ENCODE results near the gene FGF14. TPM values are rescaled to one million over a fixed set of nuclear protein-coding genes. Genes with fewer than 3 reads are reported as not detected.

FGF14 gene
- total RNA-seq, 1 donor from 2014 or later = not detected

DNA sequence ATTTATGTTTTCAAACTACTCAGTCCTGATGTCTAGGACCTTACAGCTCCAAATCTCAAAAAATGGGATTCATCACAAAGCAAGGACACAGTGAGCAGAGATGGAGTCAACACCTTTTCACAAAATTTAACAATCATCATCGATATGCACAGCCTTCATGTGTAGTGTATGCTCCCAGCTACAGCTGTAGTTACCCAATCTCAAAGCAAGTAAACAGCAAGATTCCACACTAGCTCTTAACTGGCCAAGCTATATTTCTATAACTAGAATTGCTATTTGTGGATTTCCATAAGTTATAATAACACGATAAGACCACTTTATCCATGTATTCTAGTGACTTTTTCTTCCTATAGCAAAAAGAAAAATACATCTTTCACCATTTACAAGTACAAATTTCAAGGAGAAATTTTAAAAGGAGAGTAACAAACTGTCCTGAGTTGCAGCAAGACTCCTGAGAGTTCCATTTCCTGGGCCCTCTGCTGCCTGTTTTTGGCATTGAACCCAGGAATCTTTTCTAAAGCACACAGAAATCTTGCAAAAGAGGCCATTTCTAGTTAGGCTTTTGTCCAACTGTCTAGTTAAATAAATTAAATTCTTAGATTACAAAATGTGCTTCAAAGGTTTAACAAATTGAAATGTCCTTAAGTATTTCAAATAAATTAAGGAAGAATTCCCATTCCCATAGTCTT lies 460.6 kb downstream of the FGF14 start:
- FAIRE-seq (no peak), DNase-seq (ENCODE audit: low read depth) (peak; percentile 4)
- H3K4me3 ChIP-seq (ENCODE audit: low read depth, low read length) = no peak overlapping the region
- no peaks in the 10 kb centered on the region for H3K27me3 ChIP-seq (ENCODE audit: control insufficient read depth, insufficient read depth, low read length)
- TF ChIP-seq, protein P1, sequence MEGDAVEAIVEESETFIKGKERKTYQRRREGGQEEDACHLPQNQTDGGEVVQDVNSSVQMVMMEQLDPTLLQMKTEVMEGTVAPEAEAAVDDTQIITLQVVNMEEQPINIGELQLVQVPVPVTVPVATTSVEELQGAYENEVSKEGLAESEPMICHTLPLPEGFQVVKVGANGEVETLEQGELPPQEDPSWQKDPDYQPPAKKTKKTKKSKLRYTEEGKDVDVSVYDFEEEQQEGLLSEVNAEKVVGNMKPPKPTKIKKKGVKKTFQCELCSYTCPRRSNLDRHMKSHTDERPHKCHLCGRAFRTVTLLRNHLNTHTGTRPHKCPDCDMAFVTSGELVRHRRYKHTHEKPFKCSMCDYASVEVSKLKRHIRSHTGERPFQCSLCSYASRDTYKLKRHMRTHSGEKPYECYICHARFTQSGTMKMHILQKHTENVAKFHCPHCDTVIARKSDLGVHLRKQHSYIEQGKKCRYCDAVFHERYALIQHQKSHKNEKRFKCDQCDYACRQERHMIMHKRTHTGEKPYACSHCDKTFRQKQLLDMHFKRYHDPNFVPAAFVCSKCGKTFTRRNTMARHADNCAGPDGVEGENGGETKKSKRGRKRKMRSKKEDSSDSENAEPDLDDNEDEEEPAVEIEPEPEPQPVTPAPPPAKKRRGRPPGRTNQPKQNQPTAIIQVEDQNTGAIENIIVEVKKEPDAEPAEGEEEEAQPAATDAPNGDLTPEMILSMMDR (IDR thresholded peaks at IDR 0.05; ENCODE audit: insufficient read depth, low read length, severe bottlenecking) = peak; percentile 22
- no peaks in the 10 kb centered on the region for H3K36me3 ChIP-seq (ENCODE audit: control insufficient read depth, insufficient read depth, low read length)

DNA sequence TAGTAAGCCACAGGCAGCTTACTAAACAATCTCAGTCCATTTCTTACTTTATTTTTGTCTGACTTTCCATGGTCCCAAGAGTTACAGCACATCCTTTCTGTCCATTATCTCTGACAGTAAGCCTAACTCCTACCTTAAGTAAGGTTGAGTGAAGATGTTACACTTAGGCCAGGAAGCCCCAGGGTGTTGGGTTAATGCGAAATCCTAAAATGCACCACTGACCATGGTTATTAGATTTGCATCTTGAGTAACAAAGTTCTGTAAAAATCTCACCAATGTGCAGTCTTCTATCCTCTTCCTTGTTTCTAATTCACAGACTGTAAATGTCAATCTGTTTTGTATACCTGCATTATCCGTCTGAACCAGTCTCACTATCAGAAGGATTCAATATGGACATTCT lies 462.5 kb downstream of the FGF14 start:
- Histone ChIP-seq H3K36me3 (ENCODE audit: control insufficient read depth, insufficient read depth, low read length) (no peaks in the 10 kb centered on the region), H3K4me3 (ENCODE audit: low read depth, low read length) (no peak overlapping the region), H3K27me3 (ENCODE audit: control insufficient read depth, insufficient read depth, low read length) (no peaks in the 10 kb centered on the region)
- DNase-seq (ENCODE audit: low read depth) (no peak), FAIRE-seq (no peak)
- TF ChIP-seq, protein P1 (IDR thresholded peaks at IDR 0.05; ENCODE audit: insufficient read depth, low read length, severe bottlenecking) = no peak

- DNase-seq (ENCODE audit: low read depth) (no peak), FAIRE-seq (no peak)
- Histone ChIP-seq H3K36me3 (ENCODE audit: control insufficient read depth, insufficient read depth, low read length) (no peaks in the 10 kb centered on the region), H3K27me3 (ENCODE audit: control insufficient read depth, insufficient read depth, low read length) (no peaks in the 10 kb centered on the region), H3K4me3 (ENCODE audit: low read depth, low read length) (no peak overlapping the region)
- TF ChIP-seq, protein P1 (IDR thresholded peaks at IDR 0.05; ENCODE audit: insufficient read depth, low read length, severe bottlenecking) = no peak
Observed at GRCh38 chr13:101935828-101936227, 466.0 kb downstream of the FGF14 start.

DNA sequence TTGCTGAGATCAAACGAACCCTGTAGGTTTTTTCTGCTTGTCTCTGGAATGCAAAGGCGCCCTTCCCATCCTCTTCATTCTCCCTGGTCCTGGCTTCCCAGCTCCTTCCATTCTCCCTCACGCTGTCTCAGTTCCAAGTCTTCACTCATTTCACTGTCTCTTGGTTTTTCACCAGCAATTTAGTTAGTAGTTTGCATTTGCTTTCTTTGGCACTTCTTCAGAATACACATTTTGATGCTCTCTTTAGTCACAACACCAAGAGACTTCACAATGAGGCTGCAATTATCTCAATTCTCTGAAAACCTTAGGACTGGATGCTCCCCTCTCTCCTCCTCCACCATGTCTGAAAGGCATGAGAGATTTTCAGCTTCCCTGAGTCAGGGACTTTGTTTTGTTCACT lies 470.7 kb downstream of the FGF14 start:
- no peak overlapping the region for H3K4me3 ChIP-seq (ENCODE audit: low read depth, low read length)

GRCh38 chr13:101930331-101930730 lies 471.5 kb downstream of the FGF14 start:
- FAIRE-seq (no peak), DNase-seq (ENCODE audit: low read depth) (no peak)
- no peaks in the 10 kb centered on the region for H3K36me3 ChIP-seq (ENCODE audit: control insufficient read depth, insufficient read depth, low read length)
- TF ChIP-seq, protein P1 (IDR thresholded peaks at IDR 0.05; ENCODE audit: insufficient read depth, low read length, severe bottlenecking) = no peak
- no peak overlapping the region for H3K4me3 ChIP-seq (ENCODE audit: low read depth, low read length)
- no peaks in the 10 kb centered on the region for H3K27me3 ChIP-seq (ENCODE audit: control insufficient read depth, insufficient read depth, low read length)

More for the DNA sequence above, 470.7 kb downstream of the FGF14 start:
- Histone ChIP-seq H3K36me3 (ENCODE audit: control insufficient read depth, insufficient read depth, low read length) (no peaks in the 10 kb centered on the region), H3K27me3 (ENCODE audit: control insufficient read depth, insufficient read depth, low read length) (no peaks in the 10 kb centered on the region)
- TF ChIP-seq, protein P1 (IDR thresholded peaks at IDR 0.05; ENCODE audit: insufficient read depth, low read length, severe bottlenecking) = no peak
- no peak for DNase-seq (ENCODE audit: low read depth)
- FAIRE-seq = no peak

DNA sequence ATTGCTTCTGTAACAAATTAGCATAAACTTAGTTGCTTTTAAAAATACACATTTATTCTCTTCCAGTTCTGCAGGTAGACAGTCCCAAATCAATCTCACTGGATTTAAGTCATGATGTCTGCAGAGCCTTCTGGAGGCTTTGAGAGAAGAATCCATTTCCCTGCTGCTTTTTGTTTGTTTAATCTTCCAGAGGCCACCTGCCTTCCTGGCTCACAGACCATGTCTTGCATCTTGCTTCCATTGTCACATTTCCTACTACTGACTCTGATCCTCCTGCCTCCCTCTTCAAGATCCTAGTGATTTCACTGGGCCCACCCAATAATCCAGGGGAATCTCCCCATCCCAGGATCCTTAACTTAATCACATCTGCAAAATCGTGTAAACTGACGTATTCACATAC lies 476.1 kb downstream of the FGF14 start:
- no peaks in the 10 kb centered on the region for H3K36me3 ChIP-seq (ENCODE audit: control insufficient read depth, insufficient read depth, low read length)
- H3K4me3 ChIP-seq (ENCODE audit: low read depth, low read length) = no peak overlapping the region
- TF ChIP-seq, protein P1 (IDR thresholded peaks at IDR 0.05; ENCODE audit: insufficient read depth, low read length, severe bottlenecking) = no peak
- DNase-seq (ENCODE audit: low read depth) = no peak
- H3K27me3 ChIP-seq (ENCODE audit: control insufficient read depth, insufficient read depth, low read length) = no peaks in the 10 kb centered on the region
- FAIRE-seq = no peak

All from bronchial epithelial cell (primary cell).